Activated CD4-positive, alpha-beta T cell treated with anti-CD3 and anti-CD28 coated beads, Interleukin-2, Interleukin-4, amounts not matched to agents 100 ng/mL and 50 ng/mL, durations not matched to agents 16 hours and 8 hours (primary cell): ENCODE measurements around the gene CD58.
"Not testable (repeated sequence)": the region's sequence is repeated elsewhere in the genome, so short reads cannot be mapped to it uniquely, and the experiment has no call there.

Source experiments
- DNase-seq: peaks from one replicate; pipeline ENCODE4 v3.0.0-alpha.2; 2020; ENCODE audit warnings: low spot score

CD58 gene

DNA sequence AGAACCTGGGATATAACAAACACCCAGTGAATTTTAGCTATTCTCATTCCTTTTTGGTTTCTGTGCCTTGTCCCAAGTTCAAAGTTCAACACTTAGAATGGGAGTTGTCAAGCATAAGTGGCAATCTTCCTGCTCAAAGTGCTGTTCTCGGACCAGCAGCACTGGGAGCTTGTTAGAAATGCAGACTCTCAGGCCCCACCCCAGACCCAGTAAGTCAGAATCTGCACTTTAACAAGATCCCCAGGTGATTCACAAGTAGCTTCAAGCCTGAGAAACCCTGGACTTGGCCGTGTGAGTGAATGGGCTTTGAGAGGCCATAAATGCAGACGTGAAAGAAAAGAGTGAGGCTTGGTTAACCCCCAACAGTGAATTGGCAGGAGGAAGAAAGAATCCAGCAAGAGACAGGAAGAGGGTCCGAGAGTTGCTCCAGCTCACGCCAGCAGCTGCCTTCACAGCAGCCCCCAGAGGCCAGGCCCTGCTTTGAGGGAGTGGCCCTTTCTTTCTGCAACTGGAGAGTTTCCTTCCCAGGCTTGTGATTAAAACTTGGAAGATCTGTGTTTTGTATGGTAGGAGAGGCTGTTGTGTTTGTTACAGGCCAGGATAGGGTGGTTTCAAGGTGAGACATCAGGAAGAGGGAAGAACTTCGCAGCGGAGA is 21.3 kb upstream of the CD58 start:
- not testable (repeated sequence) for DNase-seq

- DNase-seq: not testable (repeated sequence)
Observed at GRCh38 chr1:116591006-116591950, 20.5 kb upstream of the CD58 start.

- DNase-seq: not testable (repeated sequence)
Observed at GRCh38 chr1:116590359-116591005, 19.7 kb upstream of the CD58 start.

- not testable (repeated sequence) for DNase-seq
Observed at GRCh38 chr1:116589101-116589735, 18.4 kb upstream of the CD58 start.

DNA sequence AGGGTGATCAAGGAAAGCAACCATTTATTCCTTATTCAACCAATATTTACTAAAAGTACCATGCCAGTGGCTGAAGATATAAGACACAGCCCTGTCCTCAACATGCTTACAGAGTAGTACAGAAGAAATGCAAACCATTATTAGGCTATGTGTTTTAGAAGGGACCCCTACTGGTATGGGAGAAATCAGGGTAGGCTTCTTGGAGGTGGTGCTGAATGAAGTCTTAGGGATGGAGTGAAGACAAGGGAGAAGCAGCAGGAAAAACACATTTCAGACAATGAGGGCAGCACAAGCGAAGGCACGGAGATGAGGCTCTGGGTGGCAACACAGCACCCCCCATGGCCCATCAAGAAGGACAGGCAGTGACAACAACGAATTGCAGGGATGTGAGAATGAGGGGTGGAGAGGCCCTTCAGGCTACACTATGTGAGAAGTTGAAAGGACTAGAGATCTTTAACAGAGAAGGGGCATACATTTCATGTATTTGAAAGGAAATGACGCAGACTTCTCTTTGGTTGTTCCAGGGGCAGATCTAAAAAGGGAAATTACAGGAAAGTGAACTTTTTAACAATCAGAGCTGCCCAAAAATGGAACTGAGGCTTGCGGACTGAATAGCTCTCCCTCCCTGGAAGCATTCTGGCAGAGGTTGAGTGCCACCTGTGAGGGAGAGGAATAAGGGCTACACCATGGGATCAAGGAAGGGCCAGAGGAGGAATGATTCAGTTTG is 16.8 kb upstream of the CD58 start:
- no peak for DNase-seq

DNA sequence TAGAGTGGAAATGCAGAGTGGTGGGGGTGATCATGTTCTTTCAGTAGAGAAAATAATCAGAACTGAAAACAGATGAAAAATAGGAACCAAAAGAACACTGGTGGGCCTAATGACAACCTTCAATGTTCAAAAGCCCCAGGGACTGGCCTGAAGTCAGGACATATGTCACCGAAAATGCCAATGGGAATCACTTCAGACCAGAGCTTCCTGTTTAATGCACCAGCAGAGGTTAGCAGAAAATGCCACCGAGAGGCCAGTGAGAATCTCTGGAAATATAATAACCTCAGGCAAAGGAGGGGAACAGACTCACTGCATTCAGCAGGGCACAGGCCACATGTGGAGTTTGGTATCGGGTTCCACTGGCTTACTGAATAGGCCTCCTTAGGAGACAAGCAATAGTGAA is 15.9 kb upstream of the CD58 start:
- DNase-seq: no peak

DNA sequence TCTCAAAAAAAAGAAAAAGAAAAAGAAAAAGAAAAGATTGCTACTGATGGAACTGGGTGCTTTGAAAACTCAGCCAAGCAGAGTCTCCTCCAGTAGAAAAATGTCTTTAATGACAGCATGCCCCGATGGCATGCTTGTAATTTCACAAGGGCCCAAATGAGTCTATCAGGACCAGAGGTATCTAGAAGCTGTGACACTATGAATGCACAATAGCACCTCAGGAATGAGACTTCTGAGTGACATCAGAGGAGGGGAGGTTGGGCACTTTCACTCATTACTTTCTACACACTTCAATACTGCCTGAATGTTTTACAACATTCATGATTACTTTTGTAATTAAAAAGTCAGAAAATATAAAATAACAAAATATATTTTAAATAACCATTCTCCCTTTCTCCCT is 15.1 kb upstream of the CD58 start:
- DNase-seq: no peak

DNA sequence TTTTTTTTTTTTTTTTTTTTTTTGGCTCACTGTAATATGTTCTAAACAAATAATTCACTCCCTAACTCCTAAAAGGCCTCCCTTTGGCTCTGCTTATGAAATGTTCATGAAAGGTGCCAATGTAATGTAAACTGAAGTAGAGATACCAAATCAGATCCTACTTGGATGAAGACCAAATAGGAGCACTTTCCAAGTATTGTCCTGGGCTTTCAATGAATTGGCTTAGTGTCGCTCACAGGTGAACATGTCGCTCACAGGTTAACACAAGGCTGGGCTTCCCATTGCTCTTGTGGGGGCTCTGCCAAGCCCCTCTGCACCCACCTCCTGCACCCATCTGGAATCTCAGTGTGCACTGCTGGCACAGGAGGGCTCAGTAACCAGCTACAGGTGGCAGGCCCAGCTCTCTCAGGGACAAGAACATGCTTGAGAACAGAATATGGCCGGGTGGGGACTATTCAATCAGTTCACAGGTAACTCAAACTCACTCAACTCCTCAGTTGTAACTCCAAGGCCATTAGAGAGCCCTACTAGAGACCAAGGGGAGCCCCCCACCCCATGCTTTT is 10.6 kb upstream of the CD58 start:
- DNase-seq: no peak

DNA sequence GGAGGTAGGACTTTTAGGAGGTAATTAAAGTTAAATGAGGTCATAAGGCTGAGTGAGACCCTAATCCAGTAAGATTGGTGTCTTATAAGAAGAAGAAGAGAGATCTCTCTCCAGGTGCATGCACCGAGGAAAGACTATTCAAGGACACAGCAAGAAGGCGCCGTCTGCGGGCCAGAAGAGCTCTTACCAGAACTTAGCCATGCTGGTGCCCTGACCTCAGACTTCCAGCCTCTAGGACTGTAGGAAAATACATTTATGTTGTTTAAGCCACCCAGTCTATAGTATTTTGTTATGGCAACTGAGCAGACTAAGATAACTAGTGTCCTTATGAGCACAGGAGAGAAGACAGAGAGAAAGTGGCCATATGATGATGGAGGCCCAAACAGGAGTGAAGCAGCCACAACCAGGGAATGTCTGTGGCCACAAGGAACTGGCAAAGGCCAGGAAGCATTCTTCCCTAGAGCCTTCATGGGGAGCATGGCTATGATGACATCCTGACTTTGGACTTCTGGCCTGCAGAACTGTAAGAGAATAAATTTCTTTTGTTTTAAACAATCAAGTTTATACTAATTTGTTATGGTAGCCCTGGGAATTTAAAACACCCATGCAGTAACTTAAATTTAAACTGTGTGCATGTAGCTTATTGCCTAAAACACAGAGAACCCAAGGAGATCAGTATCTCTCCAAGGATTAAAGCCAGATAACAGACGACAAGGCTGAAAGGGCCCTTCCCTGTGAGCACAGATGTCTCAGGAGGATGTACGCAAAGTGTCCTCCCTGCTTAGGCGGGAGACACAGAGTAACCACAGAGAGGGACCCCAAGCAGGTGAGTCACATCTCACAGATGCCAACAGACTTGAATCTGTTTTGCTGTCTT is 9.9 kb upstream of the CD58 start:
- DNase-seq: no peak

GRCh38 chr1:116579259-116579875 is 8.5 kb upstream of the CD58 start:
- DNase-seq: no peak

- no peak for DNase-seq
Observed at GRCh38 chr1:116578581-116578980, 7.8 kb upstream of the CD58 start.

DNA sequence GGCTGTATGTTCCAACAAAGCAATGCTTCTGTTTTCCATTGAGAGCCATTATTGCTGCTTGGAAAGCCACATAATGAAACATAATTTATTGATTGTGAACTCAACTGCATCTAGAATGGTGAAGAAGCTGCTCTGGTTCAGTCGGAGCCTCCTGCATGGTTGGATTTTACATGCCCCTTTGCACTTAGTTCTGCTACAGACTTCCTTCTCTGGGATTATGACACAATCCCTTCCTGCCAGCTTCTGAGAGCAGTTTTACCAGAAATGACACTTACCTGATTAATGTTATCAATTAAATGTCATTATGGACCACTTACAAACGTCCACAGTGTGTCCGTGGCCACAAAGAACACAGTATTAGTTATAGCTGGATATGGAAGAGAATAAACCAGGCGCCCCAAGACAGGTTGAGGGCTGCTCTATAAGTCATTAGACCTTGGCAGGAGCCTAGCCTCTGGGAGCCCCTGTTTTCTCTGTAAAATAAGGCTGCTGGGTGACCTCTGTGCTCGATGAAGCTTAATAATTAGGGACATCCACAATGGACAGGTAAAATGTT is 7.0 kb upstream of the CD58 start:
- DNase-seq: no peak

- peak; percentile 72 for DNase-seq
Observed at GRCh38 chr1:116574581-116575291, 3.9 kb upstream of the CD58 start.

DNA sequence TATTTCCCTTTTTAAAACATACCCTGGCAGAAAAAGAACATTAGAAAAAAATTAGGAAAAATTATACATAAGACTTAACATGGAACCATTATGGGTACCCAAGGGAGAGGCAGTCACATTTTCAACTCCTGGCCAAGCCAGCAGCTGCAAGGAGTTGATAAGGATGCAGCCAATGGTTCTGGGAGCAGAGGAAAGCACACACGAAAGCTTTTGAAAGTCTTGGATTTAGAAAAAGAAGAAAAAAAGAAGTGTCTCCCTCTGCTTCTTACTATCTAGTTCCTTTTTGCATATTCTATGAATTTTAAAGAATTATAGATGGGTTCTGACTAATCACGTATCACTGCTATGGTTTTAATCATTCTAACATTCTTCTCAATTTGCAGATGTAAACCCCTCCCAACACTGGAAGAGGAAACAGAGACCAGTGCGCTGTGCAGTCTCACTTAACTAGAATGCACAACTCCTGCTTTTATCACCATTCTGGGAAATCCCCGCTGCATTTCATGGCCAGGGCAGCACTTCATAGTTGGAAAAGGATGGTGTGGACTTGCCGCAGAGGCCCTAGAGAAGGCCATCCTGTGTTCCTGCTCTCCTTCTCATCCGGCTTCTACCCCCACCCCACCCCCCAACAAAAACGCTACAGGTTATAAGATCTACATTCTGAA is 2.7 kb upstream of the CD58 start:
- DNase-seq: no peak

GRCh38 chr1:116572771-116573430 is 2.1 kb upstream of the CD58 start:
- no peak for DNase-seq

DNA sequence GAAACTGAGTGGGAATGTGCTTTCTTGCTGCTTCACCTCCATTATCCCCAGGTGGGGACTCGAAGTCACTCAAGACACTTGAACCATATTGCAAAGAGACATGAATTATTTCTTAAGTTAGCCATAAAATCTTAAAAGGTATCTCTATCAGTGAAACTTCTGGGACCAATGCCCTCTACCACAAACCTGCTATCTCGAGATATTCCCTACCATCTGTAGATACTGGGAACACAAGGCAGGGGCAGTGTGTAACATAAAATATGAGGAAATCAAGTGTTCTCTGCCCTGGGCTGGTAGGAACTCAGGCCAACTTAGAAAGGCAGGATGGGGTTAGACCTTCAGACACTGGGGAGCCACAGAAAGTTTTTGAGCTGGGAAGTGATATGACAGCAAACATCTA is 1.3 kb upstream of the CD58 start:
- DNase-seq: no peak

- DNase-seq: no peak
Observed at GRCh38 chr1:116571215-116571919, 541 bp upstream of the CD58 start.
